Stimulated activated CD8-positive, alpha-beta memory T cell treated with anti-CD3 and anti-CD28 coated beads, Interleukin-2, amount 100 ng/mL, for 48 hours (primary cell): ENCODE measurements around the gene C4orf54.

Experiments used
- DNase-seq, 2 donors: peaks; one replicate each; pipeline ENCODE4 v3.0.0-alpha.2; 2020; ENCODE audit warnings: low read depth in 2 of 2

Gene C4orf54

DNA sequence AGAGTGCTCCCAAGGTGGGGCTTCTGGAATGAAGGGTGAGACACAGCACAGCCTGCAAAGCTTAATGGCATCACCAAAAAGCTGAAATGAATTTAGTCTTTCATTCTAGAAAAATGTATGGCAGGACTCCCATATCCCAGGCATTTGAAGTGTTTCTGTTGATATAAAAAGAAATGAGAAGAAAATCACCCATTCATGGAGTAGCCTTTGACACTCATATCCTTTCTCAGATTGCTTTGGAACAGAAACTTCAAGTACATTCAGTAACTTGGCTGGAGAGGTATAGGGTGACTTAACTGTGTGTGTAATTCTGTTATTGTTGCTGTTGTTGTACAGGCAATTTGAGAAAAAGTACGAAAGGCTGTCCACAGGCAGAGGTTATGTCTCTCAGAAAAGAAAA is 35.3 kb downstream of the C4orf54 start:
- no peak for DNase-seq

GRCh38 chr4:99617374-99617773 is 40.3 kb downstream of the C4orf54 start:
- DNase-seq: no peak

- no peak for DNase-seq
Measured at GRCh38 chr4:99615170-99615820, 42.3 kb downstream of the C4orf54 start.

- DNase-seq: no peak
Measured at GRCh38 chr4:99614491-99614890, 43.1 kb downstream of the C4orf54 start.

DNA sequence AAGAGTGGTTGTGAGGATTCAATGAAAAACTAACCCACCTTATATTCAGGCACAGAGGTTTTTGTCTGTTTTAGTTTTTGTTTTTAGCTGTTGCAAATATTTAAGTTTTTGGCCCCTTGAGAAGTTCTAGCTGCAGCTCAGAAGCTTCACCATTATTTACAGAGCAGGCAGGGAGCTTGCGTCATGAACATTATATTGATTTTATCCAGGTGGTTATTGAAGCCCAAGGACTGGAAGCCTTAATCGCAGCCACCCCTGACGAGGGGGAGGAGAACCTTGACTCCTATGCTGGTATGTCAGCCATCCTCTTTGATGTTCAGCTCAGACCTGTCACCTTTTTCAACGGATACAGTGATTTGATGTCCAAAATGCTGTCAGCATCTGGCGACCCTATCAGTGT is 44.9 kb downstream of the C4orf54 start:
- DNase-seq: no peak

- no peak for DNase-seq
Measured at GRCh38 chr4:99612281-99612680, 45.3 kb downstream of the C4orf54 start.

DNA sequence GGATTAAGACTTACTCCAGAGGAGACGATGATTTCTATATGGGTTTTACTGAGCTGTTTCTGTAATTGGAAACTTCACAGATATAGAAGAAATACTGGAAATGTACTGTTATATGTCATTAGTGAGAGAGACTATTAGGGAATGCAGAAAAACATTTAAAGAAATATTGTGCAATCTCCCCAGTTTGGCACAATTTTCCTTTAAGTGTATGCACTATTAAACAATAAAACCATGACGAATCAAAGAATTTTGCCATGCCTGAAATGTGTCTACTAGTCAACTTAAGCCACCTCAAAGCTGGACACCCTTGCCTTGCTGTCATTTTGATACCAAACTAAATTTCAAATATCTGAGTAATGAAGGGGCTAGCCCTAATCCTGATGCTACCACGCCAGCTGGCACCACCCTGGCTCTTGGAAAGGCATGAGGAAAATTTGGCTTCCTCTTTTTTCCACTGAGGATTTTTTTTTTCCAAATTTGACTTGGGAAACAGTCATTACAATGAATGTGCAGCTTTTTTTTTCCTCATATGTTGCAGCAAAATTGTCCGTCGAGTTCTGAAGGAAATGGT is 46.9 kb downstream of the C4orf54 start:
- no peak for DNase-seq

- DNase-seq: no peak
Measured at GRCh38 chr4:99608417-99608816, 49.2 kb downstream of the C4orf54 start.
